ENCODE measurements around the gene ISL2.
"Not testable (repeated sequence)": the region's sequence is repeated elsewhere in the genome, so short reads cannot be mapped to it uniquely, and the experiment has no call there.

The ISL2 gene

GRCh38 chr15:76310475-76311099 lies 26.0 kb upstream of the ISL2 start:
- H3K4me3 ChIP-seq (ENCODE audit: low read length): peak overlapping the region; percentile 95
- H3K9me3 ChIP-seq (ENCODE audit: control insufficient read depth, insufficient read depth, low read length): no peaks in the 10 kb centered on the region
- H3K4me1 ChIP-seq (ENCODE audit: control insufficient read depth, insufficient read depth, low read length): no peaks in the 10 kb centered on the region; the same call in 1 of the 2 replicates
- no peak overlapping the region for H3K27ac ChIP-seq (ENCODE audit: low read length)
- H3K27me3 ChIP-seq (ENCODE audit: control insufficient read depth, insufficient read depth, low read length): no peaks in the 10 kb centered on the region
- no CpG with 5 or more reads among the region's 16 CpGs for WGBS (ENCODE audit: insufficient coverage, insufficient read length)
- no peak for DNase-seq (ENCODE audit: low read depth, low spot score)
- H3K36me3 ChIP-seq (ENCODE audit: control insufficient read depth, insufficient read depth, low read length): no peaks in the 10 kb centered on the region

- Histone ChIP-seq H3K9me3 (ENCODE audit: control insufficient read depth, insufficient read depth, low read length) (no peaks in the 10 kb centered on the region), H3K4me1 (ENCODE audit: control insufficient read depth, insufficient read depth, low read length) (no peaks in the 10 kb centered on the region; the same call in 1 of the 2 replicates), H3K27ac (ENCODE audit: low read length) (no peak within 1 kb of the TSS), H3K4me3 (ENCODE audit: low read length) (peak within 1 kb of the TSS; percentile 95), H3K27me3 (ENCODE audit: control insufficient read depth, insufficient read depth, low read length) (no peaks in the 10 kb centered on the region), H3K36me3 (ENCODE audit: control insufficient read depth, insufficient read depth, low read length) (no peaks in the 10 kb centered on the region)
- WGBS (ENCODE audit: insufficient coverage, insufficient read length): no CpG with 5 or more reads among the region's 60 CpGs
- DNase-seq (ENCODE audit: low read depth, low spot score): peak; percentile 90
These were observed 25.2 kb upstream of the ISL2 start, which contains the start of gene ETFA for GRCh38 chr15:76311100-76311953. TSS of gene ETFA (minus strand) at chr15:76311469. CDS start at chr15:76311388, 81 bp downstream.

- Histone ChIP-seq H3K36me3 (ENCODE audit: control insufficient read depth, insufficient read depth, low read length) (no peaks in the 10 kb centered on the region), H3K9me3 (ENCODE audit: control insufficient read depth, insufficient read depth, low read length) (no peaks in the 10 kb centered on the region), H3K27me3 (ENCODE audit: control insufficient read depth, insufficient read depth, low read length) (no peaks in the 10 kb centered on the region), H3K27ac (ENCODE audit: low read length) (no peak overlapping the region), H3K4me3 (ENCODE audit: low read length) (no peak overlapping the region), H3K4me1 (ENCODE audit: control insufficient read depth, insufficient read depth, low read length) (no peaks in the 10 kb centered on the region; the same call in 1 of the 2 replicates)
- no CpG with 5 or more reads among the region's 7 CpGs for WGBS (ENCODE audit: insufficient coverage, insufficient read length)
- no peak for DNase-seq (ENCODE audit: low read depth, low spot score)
These were observed 23.9 kb upstream of the ISL2 start for GRCh38 chr15:76312540-76313174.

GRCh38 chr15:76313175-76313567 lies 23.4 kb upstream of the ISL2 start:
- H3K27ac ChIP-seq (ENCODE audit: low read length); H3K9me3 ChIP-seq (ENCODE audit: control insufficient read depth, insufficient read depth, low read length); H3K4me1 ChIP-seq (ENCODE audit: control insufficient read depth, insufficient read depth, low read length); H3K27me3 ChIP-seq (ENCODE audit: control insufficient read depth, insufficient read depth, low read length); DNase-seq (ENCODE audit: low read depth, low spot score); H3K4me3 ChIP-seq (ENCODE audit: low read length); H3K36me3 ChIP-seq (ENCODE audit: control insufficient read depth, insufficient read depth, low read length): not testable (repeated sequence)
- WGBS (ENCODE audit: insufficient coverage, insufficient read length): no CpG with 5 or more reads among the region's 4 CpGs

GRCh38 chr15:76313731-76314130 lies 22.8 kb upstream of the ISL2 start:
- H3K27ac ChIP-seq (ENCODE audit: low read length): no peak overlapping the region

GRCh38 chr15:76320012-76320411 lies 16.6 kb upstream of the ISL2 start:
- H3K27ac ChIP-seq (ENCODE audit: low read length): no peak overlapping the region
- DNase-seq (ENCODE audit: low read depth, low spot score): no peak
- no peaks in the 10 kb centered on the region for H3K36me3 ChIP-seq (ENCODE audit: control insufficient read depth, insufficient read depth, low read length)
- no peaks in the 10 kb centered on the region for H3K9me3 ChIP-seq (ENCODE audit: control insufficient read depth, insufficient read depth, low read length)
- H3K27me3 ChIP-seq (ENCODE audit: control insufficient read depth, insufficient read depth, low read length): no peaks in the 10 kb centered on the region
- no CpG with 5 or more reads among the region's 6 CpGs for WGBS (ENCODE audit: insufficient coverage, insufficient read length)
- no peaks in the 10 kb centered on the region for H3K4me1 ChIP-seq (ENCODE audit: control insufficient read depth, insufficient read depth, low read length)
- no peak overlapping the region for H3K4me3 ChIP-seq (ENCODE audit: low read length)

More at GRCh38 chr15:76313731-76314130, 22.8 kb upstream of the ISL2 start:
- no peaks in the 10 kb centered on the region for H3K36me3 ChIP-seq (ENCODE audit: control insufficient read depth, insufficient read depth, low read length)
- H3K27me3 ChIP-seq (ENCODE audit: control insufficient read depth, insufficient read depth, low read length): no peaks in the 10 kb centered on the region
- no CpG with 5 or more reads among the region's 5 CpGs for WGBS (ENCODE audit: insufficient coverage, insufficient read length)
- no peaks in the 10 kb centered on the region for H3K9me3 ChIP-seq (ENCODE audit: control insufficient read depth, insufficient read depth, low read length)
- DNase-seq (ENCODE audit: low read depth, low spot score): no peak
- H3K4me3 ChIP-seq (ENCODE audit: low read length): no peak overlapping the region
- H3K4me1 ChIP-seq (ENCODE audit: control insufficient read depth, insufficient read depth, low read length): no peaks in the 10 kb centered on the region; the same call in 1 of the 2 replicates

- Histone ChIP-seq H3K27ac (ENCODE audit: low read length) (no peak overlapping the region), H3K36me3 (ENCODE audit: control insufficient read depth, insufficient read depth, low read length) (no peaks in the 10 kb centered on the region), H3K4me3 (ENCODE audit: low read length) (no peak overlapping the region), H3K4me1 (ENCODE audit: control insufficient read depth, insufficient read depth, low read length) (no peaks in the 10 kb centered on the region), H3K27me3 (ENCODE audit: control insufficient read depth, insufficient read depth, low read length) (no peaks in the 10 kb centered on the region), H3K9me3 (ENCODE audit: control insufficient read depth, insufficient read depth, low read length) (no peaks in the 10 kb centered on the region)
- DNase-seq (ENCODE audit: low read depth, low spot score): no peak
- WGBS (ENCODE audit: insufficient coverage, insufficient read length): no CpG with 5 or more reads among the region's 10 CpGs
These were observed 15.4 kb upstream of the ISL2 start for GRCh38 chr15:76321171-76321570.

GRCh38 chr15:76321602-76322001 lies 15.0 kb upstream of the ISL2 start:
- no peaks in the 10 kb centered on the region for H3K4me1 ChIP-seq (ENCODE audit: control insufficient read depth, insufficient read depth, low read length)
- no peak overlapping the region for H3K4me3 ChIP-seq (ENCODE audit: low read length)
- WGBS (ENCODE audit: insufficient coverage, insufficient read length): no CpG with 5 or more reads among the region's 5 CpGs
- H3K36me3 ChIP-seq (ENCODE audit: control insufficient read depth, insufficient read depth, low read length): no peaks in the 10 kb centered on the region
- DNase-seq (ENCODE audit: low read depth, low spot score): no peak
- no peaks in the 10 kb centered on the region for H3K27me3 ChIP-seq (ENCODE audit: control insufficient read depth, insufficient read depth, low read length)
- no peak overlapping the region for H3K27ac ChIP-seq (ENCODE audit: low read length)
- H3K9me3 ChIP-seq (ENCODE audit: control insufficient read depth, insufficient read depth, low read length): no peaks in the 10 kb centered on the region

- no peaks in the 10 kb centered on the region for H3K9me3 ChIP-seq (ENCODE audit: control insufficient read depth, insufficient read depth, low read length)
- no peaks in the 10 kb centered on the region for H3K27me3 ChIP-seq (ENCODE audit: control insufficient read depth, insufficient read depth, low read length)
- WGBS (ENCODE audit: insufficient coverage, insufficient read length): no CpG with 5 or more reads among the region's 3 CpGs
- no peak overlapping the region for H3K27ac ChIP-seq (ENCODE audit: low read length)
- H3K4me3 ChIP-seq (ENCODE audit: low read length): no peak overlapping the region
- DNase-seq (ENCODE audit: low read depth, low spot score): no peak
- no peaks in the 10 kb centered on the region for H3K4me1 ChIP-seq (ENCODE audit: control insufficient read depth, insufficient read depth, low read length)
- no peaks in the 10 kb centered on the region for H3K36me3 ChIP-seq (ENCODE audit: control insufficient read depth, insufficient read depth, low read length)
These were observed 12.5 kb upstream of the ISL2 start for GRCh38 chr15:76324066-76324465.

GRCh38 chr15:76325704-76326103 lies 10.9 kb upstream of the ISL2 start:
- WGBS (ENCODE audit: insufficient coverage, insufficient read length): no CpG with 5 or more reads among the region's 2 CpGs

More at GRCh38 chr15:76325704-76326103, 10.9 kb upstream of the ISL2 start:
- no peaks in the 10 kb centered on the region for H3K36me3 ChIP-seq (ENCODE audit: control insufficient read depth, insufficient read depth, low read length)
- H3K4me1 ChIP-seq (ENCODE audit: control insufficient read depth, insufficient read depth, low read length): no peaks in the 10 kb centered on the region
- no peak overlapping the region for H3K4me3 ChIP-seq (ENCODE audit: low read length)
- no peak overlapping the region for H3K27ac ChIP-seq (ENCODE audit: low read length)
- no peaks in the 10 kb centered on the region for H3K27me3 ChIP-seq (ENCODE audit: control insufficient read depth, insufficient read depth, low read length)
- no peaks in the 10 kb centered on the region for H3K9me3 ChIP-seq (ENCODE audit: control insufficient read depth, insufficient read depth, low read length)
- no peak for DNase-seq (ENCODE audit: low read depth, low spot score)
